Right forelimb (tissue), 1 donor: ENCODE measurements around the gene ARRDC1.

Experiments
- DNase-seq: peaks from one replicate; pipeline ENCODE4 v3.0.0-alpha.2; 2018

The ARRDC1 gene

DNA sequence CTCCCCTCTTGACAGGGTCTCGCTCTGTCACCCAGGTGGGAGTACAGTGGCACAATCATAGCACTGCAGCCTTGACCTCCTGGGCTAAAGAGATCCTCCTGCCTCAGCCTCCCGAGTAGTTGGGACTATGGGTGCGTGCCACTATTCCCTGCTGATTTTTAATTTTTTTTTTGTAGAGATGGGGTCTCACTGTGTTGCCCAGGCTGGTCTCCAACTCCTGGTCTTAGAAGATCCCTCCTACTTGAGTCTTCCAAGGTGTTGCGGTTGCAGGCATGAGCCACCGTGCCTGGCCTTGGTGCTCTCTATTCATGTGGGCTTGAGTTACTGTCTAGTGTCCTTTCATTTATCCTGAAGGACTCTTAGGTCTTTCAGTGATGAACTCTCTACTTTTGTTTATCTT lies 37.4 kb downstream of the ARRDC1 start:
- no peak for DNase-seq

- DNase-seq: no peak
These were observed 38.4 kb downstream of the ARRDC1 start for GRCh38 chr9:137643921-137644320.

GRCh38 chr9:137645211-137645610 lies 39.7 kb downstream of the ARRDC1 start:
- DNase-seq: no peak

DNA sequence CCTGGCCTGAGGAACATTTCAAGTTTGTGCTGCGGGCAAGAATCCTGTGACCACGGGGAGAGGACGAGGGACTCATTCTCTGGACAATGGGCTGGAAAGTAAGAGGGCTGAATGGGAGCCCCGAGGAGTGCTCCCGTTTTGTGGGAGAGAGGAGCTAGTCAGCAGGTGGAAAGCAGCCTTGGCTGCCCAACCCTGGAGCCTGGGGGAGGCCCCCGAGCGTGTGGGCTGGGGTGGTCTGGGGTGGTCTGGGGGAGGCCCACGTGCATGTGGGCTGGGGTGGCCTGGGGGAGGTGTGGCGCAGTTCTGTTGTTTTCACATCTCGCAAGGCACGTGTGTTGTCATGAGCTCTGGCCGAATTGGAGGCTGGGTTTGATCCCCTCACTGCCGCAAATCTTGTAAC lies 40.9 kb downstream of the ARRDC1 start:
- no peak for DNase-seq

DNA sequence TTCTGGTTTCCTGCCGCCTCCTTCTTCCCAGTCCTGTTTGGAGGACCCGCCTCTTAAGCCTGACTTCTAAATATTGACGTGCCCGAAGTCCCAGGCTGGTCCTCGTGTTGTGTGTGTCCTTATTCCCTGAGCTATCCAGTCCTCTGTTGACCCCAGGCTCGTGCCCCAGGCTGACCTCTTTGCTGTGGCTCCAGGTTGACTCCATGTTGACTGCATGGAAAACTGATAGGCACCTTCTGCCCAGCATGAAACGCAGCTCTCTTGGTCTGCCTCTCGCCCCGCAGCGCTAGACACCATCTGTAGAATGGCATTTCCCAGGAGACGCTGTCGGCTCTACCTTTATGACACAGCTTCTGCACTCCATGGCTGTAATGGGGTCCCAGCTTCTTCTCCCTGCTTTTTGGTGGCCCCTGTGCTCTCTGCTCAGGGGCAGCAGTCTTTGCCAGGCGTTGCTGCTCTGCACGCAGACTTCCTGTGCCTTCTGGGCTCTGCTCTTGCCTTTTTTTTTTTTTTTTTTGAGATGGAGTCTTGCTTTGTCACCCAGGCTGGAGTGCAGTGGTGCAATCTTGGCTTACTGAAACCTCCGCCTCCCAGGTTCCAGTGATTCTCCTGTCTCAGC lies 41.7 kb downstream of the ARRDC1 start:
- DNase-seq: no peak

- DNase-seq: no peak
These were observed 42.9 kb downstream of the ARRDC1 start for GRCh38 chr9:137648396-137648795.

GRCh38 chr9:137649553-137649952 lies 44.1 kb downstream of the ARRDC1 start:
- DNase-seq: no peak

GRCh38 chr9:137650259-137650658 lies 44.8 kb downstream of the ARRDC1 start:
- DNase-seq: no peak

DNA sequence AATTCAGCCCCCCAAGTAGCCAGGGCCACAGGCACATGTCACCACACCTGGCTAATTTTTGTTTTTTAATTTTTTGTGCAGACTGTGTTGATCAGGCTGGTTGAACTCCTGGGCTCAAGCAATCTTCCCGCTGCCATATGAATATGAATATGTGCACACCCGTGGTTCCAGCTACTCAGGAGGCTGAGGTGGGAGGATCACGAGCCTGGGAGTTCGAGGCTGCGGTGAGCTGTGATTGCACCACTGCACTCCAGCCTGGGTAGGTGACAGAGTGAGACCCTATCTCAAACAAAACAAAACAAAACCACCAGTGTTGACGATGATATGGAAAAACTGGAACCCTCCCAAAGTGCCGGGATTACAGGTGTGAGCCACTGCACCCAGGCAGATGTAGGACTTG lies 45.3 kb downstream of the ARRDC1 start:
- DNase-seq: no peak

DNA sequence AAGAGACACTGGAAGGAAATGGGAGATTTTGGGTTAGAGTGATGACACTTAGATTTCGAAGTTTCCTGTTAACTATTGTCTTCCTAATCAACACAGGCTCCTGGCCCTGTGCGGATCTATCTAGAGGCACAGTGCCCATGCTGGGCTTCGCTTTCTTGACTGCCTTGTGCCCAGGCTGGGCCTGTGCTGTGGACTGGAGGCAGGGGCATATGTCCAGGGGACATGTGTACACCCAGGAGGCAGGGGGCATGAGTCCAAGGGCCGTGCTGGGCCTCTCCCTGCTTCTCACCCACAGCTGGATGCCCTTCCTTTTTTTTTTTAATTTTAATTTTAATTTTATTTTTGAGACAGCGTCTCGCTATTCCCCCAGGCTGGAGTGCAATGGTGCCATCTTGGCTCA lies 50.9 kb downstream of the ARRDC1 start:
- DNase-seq: no peak

DNA sequence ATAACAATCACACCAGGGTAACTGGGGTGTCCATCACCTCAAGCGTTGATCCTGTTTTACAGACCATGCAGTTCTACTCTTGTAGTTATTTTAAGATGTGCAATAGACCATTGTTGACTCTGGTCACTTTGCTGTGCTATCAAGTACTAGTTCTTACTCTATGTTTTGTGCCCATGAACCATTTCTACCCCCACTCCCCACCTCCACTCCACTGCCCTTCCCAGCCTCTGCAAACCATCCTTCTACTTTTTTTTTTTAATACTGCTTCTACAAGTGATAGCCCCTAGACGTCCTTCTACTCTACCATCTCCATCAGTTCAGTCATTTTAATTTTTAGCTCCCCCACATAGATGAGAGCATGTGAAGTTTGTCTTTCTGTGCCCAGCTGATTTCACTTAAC lies 52.1 kb downstream of the ARRDC1 start:
- no peak for DNase-seq

DNA sequence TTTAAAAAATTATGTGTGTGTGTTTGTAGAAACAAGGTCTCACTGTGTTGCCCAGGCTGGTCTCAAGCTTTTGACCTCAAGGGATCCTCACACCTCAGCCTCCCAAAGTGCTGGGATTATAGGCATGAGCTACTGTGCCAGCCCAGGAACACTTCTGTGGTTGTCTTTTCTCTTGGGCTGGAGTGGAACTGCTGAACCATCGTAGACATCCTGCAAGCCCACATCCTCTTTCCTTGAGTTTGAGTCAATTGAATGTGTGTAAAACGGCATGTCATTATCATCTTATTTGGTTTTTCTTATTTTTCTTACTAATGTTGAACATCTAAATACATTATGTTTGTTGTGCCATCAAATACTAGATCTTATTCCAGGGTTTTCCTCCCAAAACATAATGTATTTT lies 53.3 kb downstream of the ARRDC1 start:
- no peak for DNase-seq

DNA sequence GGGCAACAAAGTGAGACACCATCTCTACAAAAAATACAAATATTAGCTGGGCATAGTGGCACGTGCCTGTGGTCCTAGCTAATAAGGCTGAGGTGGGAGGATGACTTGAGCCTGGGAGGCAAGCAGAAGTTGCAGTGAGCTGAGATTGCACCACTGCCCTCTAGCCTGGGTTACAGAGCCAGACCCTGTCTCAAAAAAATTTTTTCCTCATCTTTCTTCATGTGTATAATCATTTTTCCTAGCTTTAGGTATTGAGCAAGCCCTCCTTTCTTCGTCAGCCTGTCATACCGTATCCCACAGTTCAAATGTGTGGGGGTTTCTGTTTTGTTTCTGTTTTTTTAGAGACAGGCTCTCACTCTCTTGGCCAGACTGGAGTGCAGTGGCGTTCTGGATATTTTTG lies 54.7 kb downstream of the ARRDC1 start:
- DNase-seq: no peak

GRCh38 chr9:137663584-137663983 lies 58.1 kb downstream of the ARRDC1 start:
- DNase-seq: no peak

GRCh38 chr9:137664676-137665075 lies 59.2 kb downstream of the ARRDC1 start:
- DNase-seq: no peak
